Hypothalamus (tissue), 51 donors: ENCODE measurements around the gene HSPH1.
"Not testable (repeated sequence)": the region's sequence is repeated elsewhere in the genome, so short reads cannot be mapped to it uniquely, and the experiment has no call there.

Experiments
- DNase-seq, 51 donors: peaks; one replicate each; lab custom pipeline; 2025; lab: John Stamatoyannopoulos, UW

Gene HSPH1

DNA sequence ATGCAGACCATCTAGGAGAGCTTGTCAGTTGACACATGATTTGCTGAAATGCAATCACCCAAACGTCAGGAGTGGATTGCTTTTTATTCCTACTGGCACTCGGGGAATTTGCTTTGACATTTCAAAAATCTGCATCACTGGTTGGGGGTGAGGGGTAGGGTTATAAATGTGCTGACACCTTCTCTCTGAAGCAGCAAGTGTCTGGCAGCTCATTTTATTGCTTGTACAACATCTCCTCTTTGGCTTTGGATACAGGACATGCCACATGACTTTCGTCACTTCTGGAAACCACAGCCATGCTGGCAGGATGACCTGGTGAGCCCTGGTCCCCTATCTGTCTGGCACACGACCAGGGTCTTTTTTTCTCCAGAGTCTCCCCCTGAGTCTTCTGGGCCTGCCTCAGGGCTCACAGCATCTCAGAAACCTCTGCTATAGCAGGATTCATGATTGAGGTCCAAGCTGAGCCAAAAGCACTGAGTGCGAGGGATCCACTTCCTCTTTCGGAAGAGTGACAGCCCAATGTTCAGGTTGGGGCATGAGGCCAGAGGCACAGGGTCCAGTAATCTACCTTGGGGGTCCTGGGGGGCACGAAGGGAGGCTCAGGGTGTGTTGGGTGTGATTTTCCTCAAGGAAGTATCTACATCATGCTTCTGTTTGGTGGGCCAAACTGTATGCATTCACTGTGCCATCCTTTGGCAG lies 60.1 kb downstream of the HSPH1 start:
- DNase-seq: no peak

DNA sequence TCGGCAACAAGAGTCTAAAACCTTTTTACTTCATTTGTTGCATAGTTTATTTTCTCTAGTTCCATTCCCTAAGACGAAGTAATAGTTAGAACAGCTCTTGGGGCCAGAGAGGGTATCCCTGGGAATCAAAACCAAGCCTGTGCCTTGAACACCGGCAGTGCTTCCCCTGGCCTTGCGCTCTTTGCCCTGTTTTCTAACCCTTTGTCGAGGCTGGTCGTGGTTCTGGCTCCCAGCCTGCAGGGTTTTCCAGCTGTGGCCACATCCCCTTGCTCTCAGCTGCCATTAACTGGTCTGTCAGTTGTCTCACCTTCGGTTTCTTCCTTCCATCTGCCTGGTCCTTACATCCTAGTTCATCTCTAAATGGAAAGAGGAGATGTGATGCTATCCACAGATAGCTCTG lies 61.0 kb downstream of the HSPH1 start:
- DNase-seq: no peak

- DNase-seq: not testable (repeated sequence)
Observed at GRCh38 chr13:31097911-31098434, 63.7 kb downstream of the HSPH1 start.

DNA sequence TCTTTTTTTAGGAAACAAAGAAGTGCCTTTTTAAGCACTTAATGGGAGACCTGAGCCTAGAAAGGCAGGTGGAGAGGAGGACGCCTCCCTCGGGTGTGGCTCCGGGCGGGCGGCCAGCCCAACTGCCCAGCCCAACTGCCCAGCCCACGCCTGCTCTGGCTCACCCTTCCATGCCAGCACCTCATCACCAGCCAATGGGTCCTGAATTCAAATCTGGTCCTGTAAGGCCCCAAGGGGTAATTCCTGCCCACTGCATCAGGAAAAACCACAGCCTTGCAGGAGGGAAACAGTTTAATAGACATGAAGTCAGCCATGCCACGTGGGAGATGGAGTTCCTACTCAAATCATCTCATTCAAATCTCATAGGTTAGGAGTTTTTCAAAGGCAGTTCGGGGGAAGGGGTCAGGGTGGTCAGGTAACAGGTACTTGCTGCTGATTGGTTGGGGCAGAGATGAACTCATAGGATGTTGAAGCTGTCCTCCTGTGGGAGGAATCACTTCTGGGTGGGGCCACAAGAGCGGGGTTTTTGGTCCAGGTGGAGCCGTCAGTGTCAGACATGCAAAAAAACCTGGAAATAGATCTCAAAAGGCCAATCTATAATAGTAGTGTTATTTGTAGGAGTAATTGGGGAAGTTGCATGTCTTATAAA lies 64.9 kb downstream of the HSPH1 start:
- no peak for DNase-seq

DNA sequence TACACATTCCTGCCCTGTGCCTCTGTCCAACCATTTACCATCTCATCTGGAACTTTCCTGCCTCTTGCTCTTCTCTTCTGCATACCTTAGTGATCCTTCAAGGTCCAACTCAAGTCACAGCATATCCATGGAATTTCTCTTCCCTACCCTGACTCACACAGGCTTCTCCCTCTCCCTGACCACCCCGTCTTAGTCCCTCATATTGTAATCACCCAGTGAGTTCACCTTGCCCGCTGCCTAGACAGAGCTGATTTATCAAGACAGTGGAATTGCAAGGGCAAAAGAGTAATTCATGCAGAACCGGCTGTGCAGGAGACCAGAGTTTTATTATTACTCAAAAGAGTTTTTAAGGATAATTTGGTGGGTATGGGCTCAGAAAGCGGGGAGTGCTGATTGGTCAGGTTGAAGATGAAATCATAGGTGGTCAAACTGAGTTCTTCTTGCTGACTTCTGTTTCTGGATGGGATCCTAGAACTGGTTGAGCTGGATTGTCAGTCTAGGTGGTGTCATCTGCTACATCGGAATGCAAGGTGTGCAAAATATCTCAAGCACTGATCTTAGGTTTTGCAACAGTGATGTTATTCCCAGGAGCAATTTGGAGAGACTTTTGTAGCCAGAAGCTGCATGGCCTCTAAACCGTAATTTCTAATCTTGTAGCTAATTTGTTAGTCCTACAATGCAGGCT lies 67.2 kb downstream of the HSPH1 start:
- DNase-seq: no peak

DNA sequence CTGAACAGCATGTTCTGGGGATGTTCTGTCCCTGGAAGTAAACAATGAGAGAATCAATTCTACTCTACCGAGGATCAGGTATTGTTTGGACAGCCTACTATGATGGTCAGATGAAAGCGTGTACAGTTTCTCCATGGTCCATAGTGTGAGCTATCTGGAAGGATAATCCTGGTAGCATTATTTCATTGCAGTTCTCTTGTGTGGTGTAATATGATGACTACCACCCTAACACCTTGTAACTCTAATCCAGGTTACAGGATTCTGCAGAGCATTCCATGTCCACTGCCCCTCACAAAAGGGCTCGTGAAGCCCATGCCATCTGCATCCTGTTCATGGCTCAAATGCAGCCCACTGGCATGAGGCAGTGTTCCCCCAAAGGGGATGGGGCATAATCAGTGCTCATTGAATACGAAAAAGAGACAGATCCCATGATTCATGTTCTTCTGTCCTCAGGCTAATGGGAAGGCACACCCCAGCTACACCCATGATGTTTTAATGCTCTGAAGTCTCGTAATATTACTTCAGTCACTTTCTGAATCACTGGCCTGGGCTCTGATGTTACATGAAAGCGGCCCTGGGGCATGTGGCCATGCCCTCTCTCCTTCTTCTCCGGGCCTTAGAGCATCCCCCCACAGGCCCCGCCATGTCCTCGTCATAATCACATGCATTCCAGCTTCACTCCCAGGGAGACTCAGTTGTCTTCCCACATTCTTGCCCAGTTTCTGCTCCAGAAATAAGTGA lies 68.4 kb downstream of the HSPH1 start:
- no peak for DNase-seq

GRCh38 chr13:31092646-31093045 lies 69.1 kb downstream of the HSPH1 start:
- DNase-seq: no peak

GRCh38 chr13:31090961-31091624 lies 70.6 kb downstream of the HSPH1 start:
- DNase-seq: no peak

- no peak for DNase-seq
Observed at GRCh38 chr13:31090096-31090495, 71.6 kb downstream of the HSPH1 start.

DNA sequence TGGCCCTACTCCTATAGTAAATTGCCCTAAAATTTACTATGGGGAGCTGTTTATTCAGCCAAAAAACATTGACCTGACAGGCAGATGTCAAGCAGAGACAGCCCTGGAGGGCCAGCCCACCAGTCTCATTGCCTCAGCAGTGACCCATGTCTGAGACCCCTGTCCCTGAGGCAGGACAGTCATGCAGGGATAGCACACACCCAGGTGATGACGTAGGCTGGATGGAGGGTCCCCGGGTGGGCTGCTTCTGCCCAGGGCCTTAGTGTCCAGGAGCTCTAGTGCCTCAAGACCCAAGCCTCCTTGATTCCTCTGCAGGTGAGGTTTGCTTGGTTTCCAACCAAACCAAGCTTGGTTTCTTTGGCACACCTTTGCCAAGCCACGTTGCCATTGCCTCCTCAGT lies 72.1 kb downstream of the HSPH1 start:
- DNase-seq: no peak

- no peak for DNase-seq
Observed at GRCh38 chr13:31088826-31089420, 72.8 kb downstream of the HSPH1 start.
